Endothelial cell of umbilical vein (primary cell): ENCODE data around the gene SCGB2A2. TPM values are rescaled to one million over a fixed set of nuclear protein-coding genes. Genes with fewer than 3 reads are reported as not detected.

ENCODE experiments used
- BruUV-seq: library from RNA; stranded (reverse); fragments of 400-500 nt; replicated peaks from 2 replicates; lab custom pipeline; 2021; lab: Mats Ljungman, UMichigan
- CTCF ChIA-PET: fragments of 300-600, 350-600 bp; sonication (Branson Sonifier 250); formaldehyde crosslinking; loops from one replicate; lab custom pipeline; 2021; ENCODE audit warnings: antibody characterized with exemption, inconsistent platforms; lab: Charles Lee
- POLR2A ChIA-PET: fragments of 300-600, 350-600 bp; sonication (Branson Sonifier 250); formaldehyde crosslinking; loops from one replicate; lab custom pipeline; 2021; ENCODE audit warnings: antibody characterized with exemption, inconsistent platforms; lab: Charles Lee
- DNase-seq: peaks from one replicate; pipeline ENCODE4 v3.0.0-alpha.2; 2011; ENCODE audit warnings: low read depth, low spot score
- FAIRE-seq: peaks from 2 replicates; lab custom pipeline; 2011; peaks lifted over from hg19 to GRCh38; lab: Jason Lieb, UNC
- H2AFZ ChIP-seq: 2 replicates; pipeline ENCODE4 v1.6.0; 2012; ENCODE audit warnings: low read depth, low read length, control low read depth, inconsistent platforms
- H3K27ac ChIP-seq: 2 replicates; pipeline ENCODE4 v1.5.1; 2011; ENCODE audit warnings: low read depth, mild to moderate bottlenecking, control low read depth, low read length, moderate library complexity; ENCODE audit not compliant: insufficient read depth
- H3K27me3 ChIP-seq, 2 experiments: 2 replicates each; pipeline versions ENCODE4 v1.6.0 to v1.6.1; 2011; ENCODE audit warnings: low read length in 2 of 2, mixed read lengths in 1 of 2; ENCODE audit not compliant: control insufficient read depth in 2 of 2, insufficient read depth in 2 of 2
- H3K36me3 ChIP-seq, 2 experiments: 2 replicates in 1 of 2; 3 replicates in 1 of 2; pipeline ENCODE4 v1.5.1; 2011; ENCODE audit warnings: low read length in 2 of 2, mild to moderate bottlenecking in 1 of 2, moderate library complexity in 1 of 2; ENCODE audit not compliant: control insufficient read depth in 2 of 2, insufficient read depth in 2 of 2; ENCODE audit errors: extremely low read depth in 1 of 2
- H3K4me1 ChIP-seq: 3 replicates; pipeline ENCODE4 v1.5.1; 2011; ENCODE audit warnings: mild to moderate bottlenecking, low read length; ENCODE audit not compliant: control insufficient read depth, insufficient read depth; ENCODE audit errors: extremely low read depth
- H3K4me2 ChIP-seq: 2 replicates; pipeline ENCODE4 v1.6.1; 2011; ENCODE audit warnings: low read length, control low read depth, mixed read lengths; ENCODE audit not compliant: insufficient read depth
- H3K4me3 ChIP-seq, 3 experiments: fragments of 200-600 bp in 1 of 3; sonication (generic), shearing (Covaris generic) in 1 of 3; replicated peaks in 1 of 3; 2 replicates each; pipeline ENCODE4 v1.5.1; 2011 to 2016; ENCODE audit warnings: control low read depth in 3 of 3, low read length in 3 of 3, mild to moderate bottlenecking in 2 of 3, inconsistent platforms in 1 of 3, low read depth in 1 of 3, moderate library complexity in 1 of 3; ENCODE audit not compliant: insufficient read depth in 1 of 3
- H3K79me2 ChIP-seq: 2 replicates; pipeline ENCODE4 v1.6.0; 2012; ENCODE audit warnings: low read length, inconsistent platforms; ENCODE audit not compliant: control insufficient read depth, insufficient read depth
- H3K9ac ChIP-seq: replicated peaks from 2 replicates; pipeline ENCODE3; 2011; ENCODE audit warnings: low read length, control low read depth; ENCODE audit not compliant: insufficient read depth; ENCODE audit errors: extremely low read depth
- H3K9me1 ChIP-seq: replicated peaks from 3 replicates; pipeline ENCODE4 v1.6.0; 2011; ENCODE audit warnings: mild to moderate bottlenecking, low read length; ENCODE audit not compliant: control insufficient read depth, insufficient read depth; ENCODE audit errors: extremely low read depth
- H3K9me3 ChIP-seq: replicated peaks from 2 replicates; pipeline ENCODE4 v1.5.1; 2012; ENCODE audit warnings: low read length, inconsistent platforms; ENCODE audit not compliant: control insufficient read depth, insufficient read depth
- H4K20me1 ChIP-seq: replicated peaks from 2 replicates; pipeline ENCODE3; 2011; ENCODE audit warnings: mild to moderate bottlenecking, low read length; ENCODE audit not compliant: control insufficient read depth, insufficient read depth; ENCODE audit errors: extremely low read depth
- EZH2 ChIP-seq: IDR thresholded peaks from 2 replicates; pipeline ENCODE4 v1.6.1; 2012; ENCODE audit warnings: borderline replicate concordance, low read depth, mild to moderate bottlenecking, moderate library complexity, low read length, inconsistent platforms; ENCODE audit not compliant: severe bottlenecking
- FOS ChIP-seq: IDR thresholded peaks from 2 replicates; pipeline ENCODE4 v1.6.1; 2011; ENCODE audit warnings: mild to moderate bottlenecking, low read length, moderate library complexity, borderline replicate concordance; ENCODE audit not compliant: insufficient read depth
- GATA2 ChIP-seq: IDR thresholded peaks from 2 replicates; pipeline ENCODE4 v1.7.0; 2011; ENCODE audit warnings: low read depth, mild to moderate bottlenecking, moderate library complexity, mixed read lengths, low read length; ENCODE audit not compliant: insufficient read length, insufficient read depth
- JUN ChIP-seq: IDR thresholded peaks from 2 replicates; pipeline ENCODE4 v1.6.1; 2011; ENCODE audit warnings: borderline replicate concordance, low read depth; ENCODE audit not compliant: insufficient read length, insufficient read depth
- MYC ChIP-seq: IDR thresholded peaks from one replicate; pipeline ENCODE4 v1.6.1; 2011; ENCODE audit warnings: mild to moderate bottlenecking, low read depth, low read length
- POLR2A ChIP-seq: IDR thresholded peaks from 2 replicates; pipeline ENCODE4 v1.6.1; 2012; ENCODE audit warnings: low read depth, mild to moderate bottlenecking, control low read depth, low read length
- POLR2AphosphoS5 ChIP-seq: IDR thresholded peaks from 2 replicates; pipeline ENCODE4 v1.6.1; 2012; ENCODE audit warnings: low read depth, mild to moderate bottlenecking, control low read depth, low read length, moderate library complexity; ENCODE audit not compliant: insufficient read depth
- dilution Hi-C: fragments of 300-500 bp; cut with MboI; formaldehyde crosslinking; loops from one replicate; pipeline ENCODE4 v1.15.0; 2019; ENCODE audit warnings: low sequenced_read_pairs; ENCODE audit not compliant: extremely low pct_ligation_motif_present
- intact Hi-C: fragments of 100-400 bp; cut with micrococcal nuclease; formaldehyde crosslinking; loops from one replicate; pipeline ENCODE4 v1.10.0; 2022
- polyA plus RNA-seq, 4 experiments: library from polyadenylated mRNA; depleted of rRNA in 3 of 4; stranded (reverse) in 3 of 4; unstranded in 1 of 4; fragments of >200 nt; gene quantifications; 2 replicates each; pipeline versions ENCODE4 v1.2.1 to v1.2.3, GENCODE V29; 2011 to 2012; ENCODE audit warnings: missing spikeins in 1 of 4
- total RNA-seq: library from RNA; stranded (reverse); gene quantifications from 2 replicates; pipeline ENCODE4 v1.2.3, GENCODE V29; 2021
- TF ChIP-seq, protein P1 (sequence below), 2 donors: IDR thresholded peaks; 1 replicate in 1 of 2; 2 replicates in 1 of 2; pipeline ENCODE4 v1.5.1; 2011; ENCODE audit warnings: low read length in 2 of 2, mild to moderate bottlenecking in 2 of 2, moderate library complexity in 2 of 2, control low read depth in 1 of 2, inconsistent platforms in 1 of 2, low read depth in 1 of 2; ENCODE audit not compliant: insufficient read depth in 1 of 2; ENCODE audit errors: extremely low read depth in 1 of 2
- TF ChIP-seq, protein P2 (sequence below): IDR thresholded peaks from 2 replicates; pipeline ENCODE4 v1.6.1; 2011; ENCODE audit not compliant: insufficient read depth, insufficient read length

The SCGB2A2 gene
- total and polyA plus RNA-seq, 2 donors (not counting 3 experiments of a cell fraction or from before 2014, with no cell fraction given) = not detected

DNA sequence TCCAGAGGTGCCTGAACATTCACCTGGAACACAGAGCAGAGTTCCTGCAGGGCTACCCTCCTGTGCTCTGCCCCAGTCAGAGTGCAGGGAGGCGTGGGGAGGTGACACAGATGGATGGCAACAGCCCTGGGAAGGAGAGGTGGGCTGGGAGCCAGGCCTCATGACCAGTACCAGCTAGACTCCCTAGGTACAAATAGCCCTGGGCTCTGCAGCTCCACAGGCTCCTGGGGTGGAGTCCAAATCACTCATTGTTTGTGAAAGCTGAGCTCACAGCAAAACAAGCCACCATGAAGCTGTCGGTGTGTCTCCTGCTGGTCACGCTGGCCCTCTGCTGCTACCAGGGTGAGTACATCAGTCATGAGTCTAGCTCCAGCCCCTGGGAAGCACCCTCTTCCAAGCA, 27.9 kb upstream of the SCGB2A2 start, which contains the start of gene SCGB1D2:
SCGB1D2 (plus strand) TSS at position 219 of the 400 bp plus-strand sequence; CDS start at position 288, 69 bp downstream.
- H2AFZ ChIP-seq = no peak within 1 kb of the TSS
- H3K9me3 ChIP-seq = no peaks in the 10 kb centered on the region
- DNase-seq = no peak
- dilution Hi-C loops (no loop called here), intact Hi-C loops (no loop called here)
- peaks cover 5 to 11% of the 10 kb centered on the region in 2 experiments for H3K27me3 ChIP-seq
- no peaks in the 10 kb centered on the region for H3K36me3 ChIP-seq
- no peak within 1 kb of the TSS for H3K4me2 ChIP-seq
- ChIA-PET CTCF (interaction anchor here (0.9 to 3.2 kb wide), 3 partner anchors 14 to 98 kb away, joined by 3 to 14 read pairs (median 3); no protein-coding TSS in a partner anchor), POLR2A (no interaction called here)
- H3K4me1 ChIP-seq = no peaks in the 10 kb centered on the region
- no peak within 1 kb of the TSS for H3K4me3 ChIP-seq
- no TSS peak for BruUV-seq
- H4K20me1 ChIP-seq = no peaks in the 10 kb centered on the region
- no peak within 1 kb of the TSS for H3K27ac ChIP-seq
- H3K9ac ChIP-seq = no peak within 1 kb of the TSS
- no peaks in the 10 kb centered on the region for H3K79me2 ChIP-seq
- TF ChIP-seq, protein P1, sequence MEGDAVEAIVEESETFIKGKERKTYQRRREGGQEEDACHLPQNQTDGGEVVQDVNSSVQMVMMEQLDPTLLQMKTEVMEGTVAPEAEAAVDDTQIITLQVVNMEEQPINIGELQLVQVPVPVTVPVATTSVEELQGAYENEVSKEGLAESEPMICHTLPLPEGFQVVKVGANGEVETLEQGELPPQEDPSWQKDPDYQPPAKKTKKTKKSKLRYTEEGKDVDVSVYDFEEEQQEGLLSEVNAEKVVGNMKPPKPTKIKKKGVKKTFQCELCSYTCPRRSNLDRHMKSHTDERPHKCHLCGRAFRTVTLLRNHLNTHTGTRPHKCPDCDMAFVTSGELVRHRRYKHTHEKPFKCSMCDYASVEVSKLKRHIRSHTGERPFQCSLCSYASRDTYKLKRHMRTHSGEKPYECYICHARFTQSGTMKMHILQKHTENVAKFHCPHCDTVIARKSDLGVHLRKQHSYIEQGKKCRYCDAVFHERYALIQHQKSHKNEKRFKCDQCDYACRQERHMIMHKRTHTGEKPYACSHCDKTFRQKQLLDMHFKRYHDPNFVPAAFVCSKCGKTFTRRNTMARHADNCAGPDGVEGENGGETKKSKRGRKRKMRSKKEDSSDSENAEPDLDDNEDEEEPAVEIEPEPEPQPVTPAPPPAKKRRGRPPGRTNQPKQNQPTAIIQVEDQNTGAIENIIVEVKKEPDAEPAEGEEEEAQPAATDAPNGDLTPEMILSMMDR (IDR thresholded peaks at IDR 0.05; ENCODE audit: extremely low read depth in 1 of 2, insufficient read depth in 1 of 2, low read depth in 1 of 2, low read length in 2 of 2) = no peak
- no peak for TF ChIP-seq JUN
- TF ChIP-seq POLR2A = no peak
- TF ChIP-seq, protein P2, sequence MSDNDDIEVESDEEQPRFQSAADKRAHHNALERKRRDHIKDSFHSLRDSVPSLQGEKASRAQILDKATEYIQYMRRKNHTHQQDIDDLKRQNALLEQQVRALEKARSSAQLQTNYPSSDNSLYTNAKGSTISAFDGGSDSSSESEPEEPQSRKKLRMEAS = no peak
- TF ChIP-seq POLR2AphosphoS5 = no peak
- TF ChIP-seq EZH2 = no peak
- TF ChIP-seq GATA2 = no peak
- TF ChIP-seq MYC = no peak
- TF ChIP-seq FOS = no peak
- no peaks in the 10 kb centered on the region for H3K9me1 ChIP-seq
- no peak for FAIRE-seq
